Measurements from ENCODE around the gene RAB6B.
"Not testable (repeated sequence)": the region's sequence is repeated elsewhere in the genome, so short reads cannot be mapped to it uniquely, and the experiment has no call there.

RAB6B gene

DNA sequence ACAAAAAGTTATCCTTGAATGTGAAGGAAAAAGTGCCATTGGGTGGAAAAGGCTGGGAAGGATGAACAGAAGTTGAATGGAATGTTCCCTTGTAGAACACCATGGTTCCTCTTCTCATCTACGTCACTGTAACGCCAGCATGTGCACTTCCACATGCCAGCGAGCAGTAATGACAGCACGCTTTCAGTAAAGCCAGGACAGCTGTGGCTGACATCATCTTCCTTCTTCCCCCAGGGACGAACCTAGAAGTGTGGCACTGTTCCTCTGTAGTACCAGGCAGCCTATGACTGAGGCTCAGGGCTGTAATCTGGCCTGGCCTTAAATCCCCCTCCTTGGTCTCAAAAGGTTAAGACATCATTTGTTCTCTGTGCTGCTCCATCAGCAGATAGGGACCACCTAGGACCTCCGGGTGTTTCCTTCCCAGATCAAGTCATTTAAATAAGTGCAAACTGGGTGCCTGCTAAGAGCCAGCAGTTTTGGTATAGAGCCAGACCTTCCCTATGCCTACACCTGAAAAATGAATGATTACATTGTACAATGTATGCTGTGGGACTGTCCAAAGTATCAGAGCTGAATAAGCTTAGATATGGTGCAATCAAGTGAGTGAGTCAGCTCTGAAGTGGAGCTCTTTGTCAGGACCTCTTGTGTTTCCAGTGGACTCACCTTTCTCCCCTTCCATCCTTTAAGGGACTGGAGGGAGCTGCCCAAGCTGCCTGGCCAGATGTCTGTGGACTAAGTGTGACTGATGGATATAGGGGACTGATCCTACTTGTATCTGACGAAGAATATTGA lies 95.7 kb downstream of the RAB6B start:
- no peak for DNase-seq

DNA sequence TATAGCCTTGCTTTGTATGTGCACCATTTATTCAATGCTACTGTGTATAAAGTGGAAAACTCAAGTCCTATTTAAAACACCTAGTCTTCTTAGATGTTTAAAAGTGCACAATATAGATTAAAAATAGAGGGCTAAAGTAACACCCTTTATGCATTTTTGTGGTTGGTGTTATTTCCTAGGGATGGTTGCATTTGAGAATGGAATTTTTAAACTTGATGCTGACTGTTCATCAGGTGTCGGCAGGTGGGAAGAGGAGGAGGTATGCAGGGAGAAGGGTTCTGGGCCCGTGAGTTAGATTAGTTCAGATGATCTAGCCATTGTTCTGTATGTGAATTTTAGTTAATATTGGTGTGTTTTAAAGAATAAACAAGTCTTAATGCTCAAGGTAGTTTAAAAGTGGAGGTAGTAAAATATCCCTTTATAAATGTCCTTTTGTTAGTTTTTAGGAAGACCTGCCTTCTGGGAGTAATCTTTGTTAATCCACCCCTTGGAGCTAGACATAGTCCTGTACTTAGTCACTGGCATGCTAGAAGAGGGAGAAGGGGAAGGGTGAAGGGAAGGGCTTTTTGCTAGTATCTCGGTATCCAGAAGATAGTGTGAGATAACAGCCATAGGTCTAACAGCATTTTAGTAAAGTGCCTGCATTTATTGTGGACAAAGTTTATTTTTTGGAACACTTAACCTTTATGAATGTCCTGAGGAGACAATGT lies 98.1 kb downstream of the RAB6B start:
- no peak for DNase-seq

DNA sequence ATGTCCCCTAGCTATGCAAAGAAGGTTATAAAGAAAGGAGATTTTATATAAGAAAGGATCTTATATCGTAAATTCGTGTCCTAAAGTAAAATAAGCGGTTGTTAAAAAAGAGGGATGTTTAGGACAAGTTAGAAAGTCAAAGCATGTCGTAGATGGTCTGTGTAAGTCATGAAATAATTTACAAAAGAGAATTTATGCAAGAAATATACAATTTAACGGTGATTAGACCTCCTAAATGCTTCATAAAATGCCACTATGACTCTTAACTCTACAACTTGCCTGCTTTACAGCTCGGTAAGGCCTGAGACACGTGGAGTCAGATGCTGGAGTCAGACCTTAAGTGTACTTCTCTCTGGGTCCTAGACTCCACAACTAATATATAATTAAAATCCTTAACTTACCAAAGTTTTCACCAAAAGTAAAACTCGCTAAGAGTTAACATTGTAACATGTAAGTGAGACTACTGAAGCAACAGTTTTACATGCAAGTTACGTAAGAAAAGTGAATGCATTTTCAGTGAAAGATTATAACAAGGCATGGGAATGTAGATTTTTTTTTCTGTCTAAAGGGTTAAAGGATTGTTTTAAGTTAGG lies 103.4 kb downstream of the RAB6B start:
- no peak for DNase-seq

DNA sequence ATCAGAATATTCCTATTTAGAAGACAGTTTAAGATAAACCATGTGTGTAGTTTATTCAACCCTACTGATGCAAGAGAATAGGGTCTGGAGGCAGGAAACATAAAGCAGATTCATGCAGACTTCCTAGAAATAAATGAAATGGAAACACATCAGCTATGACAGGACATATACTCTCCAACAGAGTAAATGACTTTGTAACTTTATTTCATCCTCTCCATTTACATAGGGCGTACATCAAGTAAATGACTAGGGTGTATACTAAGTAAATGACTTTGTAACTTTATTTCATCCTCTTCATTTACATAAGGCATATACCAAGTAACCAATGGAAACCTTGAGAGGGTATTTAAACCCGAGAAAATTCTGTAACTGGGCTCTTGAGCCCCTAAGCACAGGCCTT lies 107.7 kb downstream of the RAB6B start:
- no peak for DNase-seq

DNA sequence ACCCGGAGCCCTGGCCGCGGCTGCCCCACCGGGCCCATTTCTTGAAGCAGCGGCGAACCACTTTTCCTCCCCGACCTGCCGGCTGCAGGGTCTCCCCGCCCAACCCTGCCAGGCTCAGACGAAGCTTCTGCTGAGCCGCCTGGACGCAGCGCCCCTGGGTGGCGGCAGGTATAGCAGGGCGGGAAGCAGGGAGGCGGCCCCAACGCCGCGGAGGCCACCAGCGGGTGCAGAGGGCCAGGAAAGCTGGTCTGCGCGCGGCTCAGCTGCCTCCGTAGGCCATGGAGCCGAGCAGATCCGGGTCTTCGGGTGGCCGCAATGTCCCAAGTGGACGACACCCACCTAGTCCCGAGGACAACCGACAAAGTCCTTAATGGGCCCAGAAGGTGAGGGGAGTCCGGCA lies 111.9 kb downstream of the RAB6B start:
- no peak for DNase-seq

DNA sequence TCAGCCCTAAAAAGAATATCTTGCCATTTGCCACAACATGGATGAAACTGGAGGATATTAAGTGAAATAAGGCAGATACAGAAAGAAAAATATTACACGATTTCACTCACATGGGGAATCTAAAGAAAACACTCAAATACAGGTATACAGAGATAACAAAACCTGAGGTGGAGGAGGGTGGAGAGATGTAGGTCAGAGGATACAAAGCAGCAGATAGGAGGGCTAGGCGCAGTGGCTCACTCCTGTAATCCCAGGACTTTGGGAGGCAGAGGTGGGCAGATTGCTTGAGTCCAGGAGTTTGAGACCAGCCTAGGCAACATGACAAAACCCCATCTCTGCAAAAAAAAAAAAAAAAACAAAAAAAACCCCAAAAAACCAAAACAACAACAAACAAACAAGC lies 113.2 kb downstream of the RAB6B start:
- no peak for DNase-seq

DNA sequence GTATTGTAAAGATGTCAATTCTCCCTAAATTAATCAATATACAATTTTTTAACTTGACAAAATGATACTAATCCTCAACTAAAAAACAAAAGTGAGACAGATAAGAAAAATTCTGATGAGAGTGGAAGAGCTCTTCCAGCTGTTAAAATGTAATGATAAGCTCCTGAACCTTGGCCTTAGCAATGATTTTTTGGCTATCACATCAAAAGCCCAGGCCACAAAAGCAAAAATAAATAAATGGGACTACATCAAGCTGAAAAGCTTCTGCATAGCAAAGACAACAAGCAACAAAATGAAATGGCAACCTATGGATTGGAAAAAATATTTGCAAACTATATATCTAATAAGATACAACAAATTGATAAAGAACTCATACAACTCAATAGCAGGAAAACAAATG lies 114.1 kb downstream of the RAB6B start:
- DNase-seq = no peak

GRCh38 chr3:133780756-133781155 lies 114.9 kb downstream of the RAB6B start:
- DNase-seq = not testable (repeated sequence)

GRCh38 chr3:133779626-133780203 lies 116.0 kb downstream of the RAB6B start:
- DNase-seq = no peak

- DNase-seq = no peak
Observed at GRCh38 chr3:133777807-133778568, 117.7 kb downstream of the RAB6B start.

DNA sequence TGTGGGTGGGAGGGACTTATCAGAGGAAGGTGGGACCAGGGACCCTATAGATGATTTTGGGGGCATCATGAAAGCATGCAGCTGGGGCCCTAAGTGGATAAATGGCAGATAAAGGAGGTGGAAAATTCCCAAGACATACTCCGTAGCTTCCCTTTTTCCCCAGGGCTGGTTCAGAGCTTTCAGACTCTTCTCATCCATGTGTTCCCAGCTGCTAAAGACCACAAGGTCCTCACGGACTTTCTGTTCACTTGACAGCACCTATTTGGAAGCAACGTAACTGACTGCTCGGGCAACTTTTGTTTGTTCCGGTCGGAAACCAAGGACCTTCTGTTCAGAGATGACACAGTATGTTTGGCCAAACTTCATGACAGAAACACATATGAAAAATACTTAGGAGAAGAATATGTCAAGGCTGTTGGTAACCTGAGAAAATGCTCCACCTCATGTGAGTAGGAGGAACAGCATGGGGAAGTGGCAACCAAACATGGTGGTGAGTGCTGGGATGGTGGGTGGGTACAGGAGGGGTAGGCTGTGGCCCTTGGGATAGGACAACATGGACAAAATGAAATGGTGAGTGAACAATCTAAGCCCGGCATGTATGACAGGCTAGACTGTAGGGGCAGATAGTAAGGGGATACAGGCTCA lies 118.8 kb downstream of the RAB6B start:
- no peak for DNase-seq

DNA sequence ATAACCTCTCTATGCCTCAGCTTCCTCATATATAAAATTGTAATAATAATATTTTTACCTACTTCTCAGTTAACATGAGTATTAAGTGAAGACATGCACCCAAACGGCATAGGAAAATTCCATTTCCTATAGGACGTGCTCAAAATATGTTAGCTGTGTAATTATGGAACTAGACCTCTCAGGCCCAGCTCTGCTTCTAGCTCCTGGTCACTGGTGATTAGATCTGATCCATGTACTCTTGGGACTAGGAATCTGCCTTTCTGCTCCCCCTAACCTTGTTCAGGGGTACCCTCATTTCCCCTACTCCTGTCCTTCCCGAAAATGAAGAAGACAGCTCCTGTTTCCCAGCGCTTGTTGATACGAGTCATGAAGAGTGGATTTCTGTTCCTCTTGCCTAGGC lies 119.8 kb downstream of the RAB6B start:
- no peak for DNase-seq

DNA sequence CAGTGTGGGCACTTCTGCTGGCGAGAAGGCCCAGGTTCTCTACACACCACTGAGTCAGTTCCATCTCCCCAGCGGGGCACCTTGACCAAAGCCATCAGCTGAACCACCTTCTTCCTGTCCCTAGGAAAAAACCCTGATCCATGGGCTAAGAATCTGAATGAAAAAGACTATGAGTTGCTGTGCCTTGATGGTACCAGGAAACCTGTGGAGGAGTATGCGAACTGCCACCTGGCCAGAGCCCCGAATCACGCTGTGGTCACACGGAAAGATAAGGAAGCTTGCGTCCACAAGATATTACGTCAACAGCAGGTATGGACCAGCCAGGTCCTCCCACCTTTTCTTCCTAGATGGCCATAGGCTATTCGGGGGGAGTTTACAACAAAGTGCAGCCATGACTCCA lies 120.4 kb downstream of the RAB6B start:
- no peak for DNase-seq
